ENCODE data around the gene PDE11A. TPM values are rescaled to one million over a fixed set of nuclear protein-coding genes. Genes with fewer than 3 reads are reported as not detected.

Gene PDE11A
- total RNA-seq, 1 experiment from 2014 or later: 0.13 TPM

DNA sequence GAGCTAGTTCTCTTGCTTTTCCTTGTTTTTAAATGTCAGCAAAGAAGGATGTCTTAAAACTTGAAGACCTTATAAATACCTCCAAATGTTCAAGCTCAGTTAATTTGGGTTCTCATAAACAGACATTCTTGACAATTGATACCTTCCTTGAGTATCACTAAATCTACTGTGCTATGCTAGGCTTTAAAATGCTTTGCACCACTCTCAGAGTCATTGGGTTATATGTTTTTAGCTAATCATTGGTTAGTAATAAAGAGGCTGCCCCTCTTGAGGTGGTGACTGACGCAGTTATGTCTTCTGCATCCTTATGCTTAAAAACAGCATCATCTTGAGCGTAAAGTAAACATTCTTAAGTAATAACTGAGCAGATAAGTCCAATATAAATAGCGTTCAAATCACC lies 404.0 kb downstream of the PDE11A start:
- no peak overlapping the region for H3K27ac ChIP-seq (ENCODE audit: insufficient read length, low read depth, low read length)
- no peaks in the 10 kb centered on the region for H3K79me1 ChIP-seq (ENCODE audit: insufficient read depth, low read depth, low read length, poor library complexity, severe bottlenecking)
- no peak overlapping the region for H3K56ac ChIP-seq (ENCODE audit: insufficient read length, low read depth, low read length)
- no CpG with 5 or more reads among the region's 3 CpGs for WGBS (ENCODE audit: extremely low coverage, insufficient read length, low lambda C conversion rate)
- H3K9ac ChIP-seq (ENCODE audit: extremely low read depth, insufficient read length, low read length): no peak overlapping the region
- H2BK15ac ChIP-seq (ENCODE audit: low read depth, low read length): no peak overlapping the region
- Mint-ChIP-seq H3K36me3 (ENCODE audit: insufficient read depth in 1 of 3, low read depth in 3 of 3) (no peaks in the 10 kb centered on the region), H3K27me3 (ENCODE audit: low read depth) (peaks cover 83% of the 10 kb centered on the region), H3K4me1 (peaks cover 14 to 15% of the 10 kb centered on the region in 2 experiments), H3K9me3 (no peaks in the 10 kb centered on the region; a peak in 2 of 5 replicates), H3K4me3 (no peak overlapping the region), H3K27ac (no peak overlapping the region)
- H3K79me2 ChIP-seq (ENCODE audit: insufficient read depth, low read length): no peaks in the 10 kb centered on the region
- H4K5ac ChIP-seq (ENCODE audit: insufficient read length, low read depth, low read length): no peak overlapping the region
- H2BK120ac ChIP-seq (ENCODE audit: low read depth, low read length, poor library complexity, severe bottlenecking): no peak overlapping the region
- no peak overlapping the region for H3K23ac ChIP-seq (ENCODE audit: insufficient read length, low read depth, low read length)
- H3K27me3 ChIP-seq (ENCODE audit: insufficient read depth, low read length): peaks cover 5% of the 10 kb centered on the region; the same call in 1 of the 2 replicates
- no peak overlapping the region for H2BK12ac ChIP-seq (ENCODE audit: insufficient read length, low read depth, low read length)
- H4K91ac ChIP-seq (ENCODE audit: insufficient read length, low read depth, low read length): no peak overlapping the region
- no peak overlapping the region for H3K4ac ChIP-seq (ENCODE audit: low read depth, low read length)
- no peaks in the 10 kb centered on the region for H4K20me1 ChIP-seq (ENCODE audit: control insufficient read depth, insufficient read depth, insufficient read length)
- TF ChIP-seq CTCF (conservative IDR thresholded peaks at IDR 0.05): no peak
- no peak overlapping the region for H3K4me2 ChIP-seq (ENCODE audit: insufficient read depth, insufficient read length, low read length)
- DNase-seq: no peak
- no peak overlapping the region for H3K18ac ChIP-seq (ENCODE audit: insufficient read length, low read depth, low read length)
- no peak overlapping the region for H3T11ph ChIP-seq (ENCODE audit: low read length)
- H2AK5ac ChIP-seq (ENCODE audit: insufficient read length, low read length): no peak overlapping the region
- no peak overlapping the region for H2AFZ ChIP-seq (ENCODE audit: low read length)
- H3K4me1 ChIP-seq (ENCODE audit: insufficient read depth, low read length): no peaks in the 10 kb centered on the region
- H2BK5ac ChIP-seq (ENCODE audit: insufficient read length, low read length): no peak overlapping the region
- H4K8ac ChIP-seq (replicated peaks; ENCODE audit: insufficient read length, low read depth, low read length): no peak overlapping the region
- no peak overlapping the region for H2BK20ac ChIP-seq (ENCODE audit: low read depth, low read length, poor library complexity, severe bottlenecking)
- no peaks in the 10 kb centered on the region for H3K23me2 ChIP-seq (ENCODE audit: insufficient read length, low read depth, low read length, poor library complexity, severe bottlenecking)
- H3K9me3 ChIP-seq (ENCODE audit: control insufficient read depth, low read depth, low read length): no peaks in the 10 kb centered on the region
- H3K14ac ChIP-seq (ENCODE audit: insufficient read depth, low read length): no peak overlapping the region
